Medulla oblongata (tissue), 1 donor: ENCODE results near the gene CXCR6.

ENCODE experiments used
- DNase-seq: peaks from one replicate; pipeline ENCODE4 v3.0.0-alpha.2; 2015; ENCODE audit errors: extremely low spot score

CXCR6 gene

DNA sequence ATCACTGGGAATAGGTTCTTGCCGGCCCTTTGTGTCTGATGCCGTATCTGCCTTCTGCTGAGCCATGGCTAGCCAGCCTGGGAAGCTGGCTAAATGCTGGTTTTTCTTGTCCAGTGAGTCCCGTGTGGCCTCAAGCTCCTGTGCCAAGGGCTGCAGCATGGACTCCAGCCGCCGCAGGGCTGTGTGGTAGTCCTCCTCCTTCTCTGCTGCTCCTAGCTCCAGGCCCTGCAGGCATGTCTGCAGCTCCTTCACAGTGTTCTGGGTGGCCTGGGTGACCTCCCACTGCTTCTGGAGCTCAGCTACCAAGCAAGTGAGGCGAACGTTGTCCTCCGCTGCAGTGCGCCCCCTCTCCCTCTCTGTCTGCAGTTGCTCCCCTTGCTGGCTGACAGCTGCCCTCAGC is 24.9 kb downstream of the CXCR6 start:
- DNase-seq, result no peak

DNA sequence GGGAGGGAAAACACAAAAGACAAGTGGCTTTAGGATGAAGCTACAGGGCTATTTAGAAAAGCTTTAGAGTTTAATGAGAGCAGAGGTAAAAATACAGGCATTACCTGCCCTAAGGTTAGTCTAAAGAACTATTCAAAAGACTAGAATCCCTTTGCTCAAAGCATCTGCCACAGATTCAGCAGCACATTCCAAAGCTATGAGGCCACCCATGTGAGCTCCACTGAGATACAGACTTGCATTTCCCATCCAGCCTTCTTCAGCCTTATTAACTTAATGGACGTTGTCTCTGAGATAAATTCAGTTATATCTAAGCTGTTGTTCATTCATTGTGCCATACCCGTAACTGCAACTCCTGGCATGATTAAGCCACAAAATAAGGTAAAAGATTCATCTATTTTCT is 25.4 kb downstream of the CXCR6 start:
- no peak for DNase-seq

- no peak for DNase-seq
Measured at GRCh38 chr3:45969116-45969515, 25.9 kb downstream of the CXCR6 start.

- DNase-seq, result peak; percentile 49
Measured at GRCh38 chr3:45969953-45970352, 26.7 kb downstream of the CXCR6 start.

DNA sequence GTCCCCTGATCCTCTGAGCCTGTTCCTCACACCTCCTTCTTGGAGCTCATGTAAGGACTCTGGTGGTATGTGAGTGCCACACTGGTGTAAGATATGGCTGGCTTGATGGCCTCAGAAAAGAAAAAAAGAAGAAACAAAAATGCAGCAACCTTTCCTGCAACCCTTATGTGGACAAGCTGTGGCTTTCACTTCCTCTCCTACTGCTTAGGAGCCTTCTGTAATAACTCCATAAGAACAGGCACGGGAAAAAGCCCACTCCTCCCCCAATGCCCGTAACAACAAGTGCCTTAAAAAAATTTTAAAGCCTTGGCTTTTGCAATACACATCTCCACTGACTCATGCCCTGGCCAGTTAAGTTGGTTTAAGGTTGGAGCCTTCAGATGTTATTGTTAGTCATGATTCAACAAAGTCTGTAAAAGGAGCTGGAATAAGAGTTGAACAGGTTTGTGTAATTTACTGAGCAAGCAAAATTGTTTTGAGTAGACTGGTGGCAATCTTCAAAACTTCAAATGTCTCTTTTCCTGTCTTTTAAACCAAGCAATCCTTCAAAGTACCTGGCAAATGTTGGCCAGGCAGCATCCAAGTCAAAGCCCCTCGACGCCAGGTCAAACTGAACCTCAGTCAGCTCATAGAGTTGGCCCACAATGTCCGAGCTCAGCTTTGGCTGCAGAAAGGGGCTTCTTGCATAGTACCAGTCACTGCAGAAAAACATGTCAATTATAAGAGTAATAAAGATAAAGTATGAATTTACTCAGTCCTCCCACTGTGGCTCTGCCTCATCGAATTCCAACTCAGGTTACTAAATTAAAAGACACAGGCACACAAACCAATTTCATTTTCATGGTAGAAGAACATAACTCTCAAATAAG is 29.5 kb downstream of the CXCR6 start:
- peak; percentile 49 for DNase-seq

GRCh38 chr3:45974686-45975085 is 31.4 kb downstream of the CXCR6 start:
- no peak for DNase-seq

DNA sequence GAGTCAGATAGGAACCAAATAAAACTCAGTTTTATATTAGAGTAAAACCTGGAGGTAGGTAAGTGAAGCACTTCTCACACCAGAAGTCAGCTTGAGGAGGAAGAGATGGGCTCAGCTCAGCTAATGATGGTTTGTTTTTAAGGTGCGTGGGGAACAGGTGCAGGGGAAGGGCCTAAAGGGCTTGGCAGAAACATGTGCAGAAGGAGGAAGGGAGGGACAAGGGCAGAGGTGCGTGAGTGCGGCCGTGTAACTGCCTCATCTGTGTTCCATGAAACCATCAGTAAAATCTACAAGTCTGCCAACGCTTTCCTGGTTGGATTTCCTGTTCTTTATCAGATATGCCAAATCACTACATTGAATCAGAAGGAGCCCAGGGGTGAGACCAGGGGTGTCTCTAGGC is 32.4 kb downstream of the CXCR6 start:
- DNase-seq, result no peak

GRCh38 chr3:45976191-45977091 is 33.2 kb downstream of the CXCR6 start:
- no peak for DNase-seq

- DNase-seq, result no peak
Measured at GRCh38 chr3:45978006-45978761, 34.9 kb downstream of the CXCR6 start.

GRCh38 chr3:45979378-45979777 is 36.1 kb downstream of the CXCR6 start:
- DNase-seq, result no peak

- DNase-seq, result no peak
Measured at GRCh38 chr3:45980229-45980813, 37.1 kb downstream of the CXCR6 start.

DNA sequence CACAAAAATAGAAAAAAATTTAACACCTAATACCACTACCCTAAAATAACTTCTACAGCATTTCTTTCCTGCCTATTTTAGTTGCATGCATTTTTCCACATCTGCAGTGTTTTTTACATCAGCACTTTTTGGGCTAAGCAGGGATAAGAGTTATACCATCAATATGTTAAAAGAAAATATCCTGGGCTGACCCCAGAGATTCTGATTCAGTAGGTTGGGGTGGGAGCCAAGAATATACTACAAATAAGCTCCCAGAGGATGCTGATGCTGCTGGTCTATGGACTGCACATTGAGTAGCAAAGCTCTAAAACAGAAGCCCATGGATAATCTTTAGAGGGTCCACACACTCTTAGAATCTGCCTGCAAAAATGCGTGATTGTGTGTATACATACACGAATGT is 37.6 kb downstream of the CXCR6 start:
- no peak for DNase-seq

DNA sequence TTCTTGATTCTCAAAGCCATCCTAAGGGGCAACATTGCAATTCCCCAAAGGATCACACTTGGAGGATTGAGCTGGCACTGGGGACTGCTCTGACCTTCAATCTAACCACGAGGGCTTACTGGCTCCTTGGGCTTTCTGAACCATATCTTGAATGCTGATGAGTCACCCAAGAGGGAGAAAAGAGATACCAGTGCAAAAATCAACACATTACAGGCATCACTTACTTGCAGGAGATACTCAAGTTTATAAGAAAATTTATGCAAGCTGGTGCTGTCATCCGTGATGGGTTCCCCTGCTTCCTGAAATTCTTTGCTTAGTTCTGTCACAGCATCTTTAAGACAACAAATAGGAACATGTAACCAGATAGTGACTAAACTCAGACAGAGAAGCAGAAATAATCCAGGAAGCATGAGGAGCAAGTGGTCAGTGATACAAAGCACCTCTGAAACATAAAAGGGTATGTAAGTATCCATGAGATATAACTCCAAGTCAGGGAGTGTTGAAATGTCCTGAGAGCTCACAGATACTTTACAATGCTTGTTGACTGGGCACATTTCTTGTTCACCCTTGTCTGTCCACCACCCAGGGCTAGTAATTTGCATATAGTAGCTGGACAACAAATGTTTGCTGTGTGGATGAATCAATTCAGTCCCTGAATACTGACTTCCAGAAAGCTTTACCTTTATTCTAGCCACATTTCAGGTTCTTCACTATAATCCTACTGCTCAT is 38.2 kb downstream of the CXCR6 start:
- no peak for DNase-seq

- no peak for DNase-seq
Measured at GRCh38 chr3:45983770-45984169, 40.5 kb downstream of the CXCR6 start.

DNA sequence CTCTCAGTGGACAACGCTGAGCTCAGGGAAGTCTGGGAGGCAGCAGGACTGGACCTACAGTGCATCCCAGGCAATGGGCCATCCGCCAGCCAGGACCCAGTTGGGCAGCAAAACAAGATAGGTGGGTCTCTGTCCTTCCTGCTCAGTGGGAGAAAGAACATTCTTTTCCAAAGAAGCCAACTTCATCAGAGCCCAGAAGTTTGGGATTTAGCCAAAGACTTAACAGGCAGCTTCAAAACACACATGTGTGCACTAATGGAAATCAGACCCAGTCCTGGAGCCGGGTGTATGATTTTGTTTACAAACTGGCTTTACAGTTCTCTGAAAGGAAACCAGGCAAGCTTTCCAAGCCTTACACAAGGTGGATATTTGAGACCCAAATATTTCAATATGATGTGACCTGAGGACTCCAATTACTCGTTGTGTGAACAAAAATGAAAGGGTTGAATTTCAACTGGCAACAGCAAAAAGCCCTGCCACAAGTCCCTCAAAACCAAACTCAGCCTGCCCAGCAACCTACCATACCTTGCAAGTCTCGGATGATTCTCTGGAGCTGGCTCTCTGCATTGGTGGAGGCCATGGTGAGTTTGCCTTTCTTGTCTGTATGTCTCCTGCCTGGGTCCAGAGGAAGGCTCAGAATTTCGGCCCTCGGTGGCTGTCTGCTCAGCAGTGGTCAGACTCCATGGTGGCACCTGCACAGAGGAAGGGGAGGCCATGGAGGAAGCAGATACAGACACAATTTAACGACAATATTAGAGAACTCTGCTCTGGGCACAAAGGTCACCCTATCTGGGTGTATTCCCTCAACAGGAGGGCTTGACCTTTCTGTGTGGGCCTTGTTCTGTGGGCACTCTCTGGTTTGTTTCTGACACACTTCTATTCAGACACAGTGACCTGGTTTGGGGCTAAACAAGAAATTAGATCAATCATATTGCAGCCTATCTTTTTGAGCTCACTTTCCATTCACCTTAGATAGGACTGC is 41.4 kb downstream of the CXCR6 start:
- DNase-seq, result no peak

- DNase-seq, result no peak
Measured at GRCh38 chr3:45985532-45986302, 42.5 kb downstream of the CXCR6 start.

DNA sequence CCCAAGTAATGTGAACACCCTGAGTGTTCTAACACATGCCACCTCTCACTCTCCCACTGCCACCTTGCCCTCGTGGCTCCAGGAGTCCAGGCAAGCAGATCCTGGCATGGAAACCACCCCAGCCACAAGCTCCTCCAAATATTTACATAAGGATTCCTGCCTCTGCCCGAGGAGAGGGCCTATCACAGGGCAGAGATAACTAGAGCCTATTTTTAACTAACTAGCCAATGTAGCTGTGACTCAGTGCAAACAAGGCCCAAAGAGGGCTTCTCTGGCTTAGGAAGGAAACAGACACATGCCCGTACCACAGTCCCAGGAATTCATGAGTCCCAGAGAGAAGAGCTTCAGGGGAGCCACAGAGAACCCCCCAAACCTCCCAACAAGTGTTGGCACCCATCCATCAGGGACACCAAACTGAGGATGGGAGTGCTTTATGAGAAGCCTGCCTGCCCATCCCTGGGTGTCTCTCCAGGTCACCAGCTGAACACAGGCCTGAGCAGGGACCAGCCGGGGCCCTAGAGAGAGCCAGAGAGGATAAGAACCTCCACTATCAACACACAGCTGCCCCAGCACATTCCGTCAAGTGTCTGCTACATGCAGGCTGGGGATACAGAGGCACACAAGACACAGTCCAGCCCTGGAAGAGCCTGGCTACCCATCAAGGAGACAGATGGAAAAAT is 43.2 kb downstream of the CXCR6 start:
- no peak for DNase-seq
